RWPE2 (cell line): ENCODE data around the gene DLG2.

ENCODE experiments used
- ATAC-seq: fragments of 200-7000 bp; cut with Tn5 transposase; 3 replicates; pipeline ENCODE4 v1.9.1; 2021; ENCODE audit warnings: low read depth
- DNase-seq: peaks from one replicate; pipeline ENCODE4 v3.0.0-alpha.2; 2020; ENCODE audit warnings: low spot score
- H3K27ac ChIP-seq: fragments of 450-650 bp; 2 replicates; pipeline ENCODE4 v1.5.1; 2017; ENCODE audit warnings: mild to moderate bottlenecking; ENCODE audit not compliant: poor library complexity, severe bottlenecking
- H3K27me3 ChIP-seq: fragments of 250-450 bp; sonication (Bioruptor Pico); 2 replicates; pipeline ENCODE4 v1.5.1; 2021; ENCODE audit warnings: mild to moderate bottlenecking, moderate library complexity; ENCODE audit not compliant: insufficient read depth, poor library complexity, severe bottlenecking
- H3K36me3 ChIP-seq: fragments of 250-450 bp; sonication (Bioruptor Pico); 2 replicates; pipeline ENCODE4 v1.5.1; 2020; ENCODE audit warnings: low read depth, mild to moderate bottlenecking, moderate library complexity
- H3K4me1 ChIP-seq: fragments of 250-450 bp; sonication (Bioruptor Pico); 2 replicates; pipeline ENCODE4 v1.5.1; 2021; ENCODE audit warnings: mild to moderate bottlenecking, moderate library complexity; ENCODE audit not compliant: insufficient read depth, poor library complexity, severe bottlenecking
- H3K4me3 ChIP-seq: fragments of 250-450 bp; sonication (Bioruptor Pico); 2 replicates; pipeline ENCODE4 v1.5.1; 2021; ENCODE audit warnings: mild to moderate bottlenecking, moderate library complexity; ENCODE audit not compliant: severe bottlenecking
- H3K9me3 ChIP-seq: fragments of 250-450 bp; sonication (Bioruptor Pico); 2 replicates; pipeline ENCODE4 v1.5.1; 2021; ENCODE audit warnings: mild to moderate bottlenecking, moderate library complexity; ENCODE audit not compliant: severe bottlenecking
- CTCF ChIP-seq: fragments of 450-650 bp; IDR thresholded peaks from one replicate; pipeline ENCODE4 v1.5.1; 2017; ENCODE audit warnings: mild to moderate bottlenecking, moderate library complexity; ENCODE audit not compliant: poor library complexity, severe bottlenecking

DLG2 gene

GRCh38 chr11:84799112-84799511, 828.0 kb downstream of the DLG2 start:
- H3K9me3 ChIP-seq: no peaks in the 10 kb centered on the region
- DNase-seq (no peak), ATAC-seq (no peak)
- H3K27ac ChIP-seq: no peak overlapping the region
- no peaks in the 10 kb centered on the region for H3K36me3 ChIP-seq
- TF ChIP-seq CTCF: no peak
- H3K4me1 ChIP-seq: no peaks in the 10 kb centered on the region
- H3K4me3 ChIP-seq: no peak overlapping the region
- H3K27me3 ChIP-seq: peaks cover under 1% of the 10 kb centered on the region

- H3K27ac ChIP-seq: no peak overlapping the region
- H3K36me3 ChIP-seq: no peaks in the 10 kb centered on the region
- H3K9me3 ChIP-seq: no peaks in the 10 kb centered on the region
- no peak for ATAC-seq
- no peak for DNase-seq
- TF ChIP-seq CTCF: no peak
- peaks cover 7% of the 10 kb centered on the region for H3K27me3 ChIP-seq
- H3K4me1 ChIP-seq: no peaks in the 10 kb centered on the region
- H3K4me3 ChIP-seq: no peak overlapping the region
Measured at GRCh38 chr11:84795698-84796097, 831.4 kb downstream of the DLG2 start.

- no peak for DNase-seq
- H3K36me3 ChIP-seq: no peaks in the 10 kb centered on the region
- peaks cover 7% of the 10 kb centered on the region for H3K27me3 ChIP-seq
- no peak for TF ChIP-seq CTCF
- ATAC-seq: no peak
- H3K9me3 ChIP-seq: no peaks in the 10 kb centered on the region
- H3K4me1 ChIP-seq: no peaks in the 10 kb centered on the region
- H3K4me3 ChIP-seq: no peak overlapping the region
- H3K27ac ChIP-seq: no peak overlapping the region
Measured at GRCh38 chr11:84794663-84795443, 832.3 kb downstream of the DLG2 start.

DNA sequence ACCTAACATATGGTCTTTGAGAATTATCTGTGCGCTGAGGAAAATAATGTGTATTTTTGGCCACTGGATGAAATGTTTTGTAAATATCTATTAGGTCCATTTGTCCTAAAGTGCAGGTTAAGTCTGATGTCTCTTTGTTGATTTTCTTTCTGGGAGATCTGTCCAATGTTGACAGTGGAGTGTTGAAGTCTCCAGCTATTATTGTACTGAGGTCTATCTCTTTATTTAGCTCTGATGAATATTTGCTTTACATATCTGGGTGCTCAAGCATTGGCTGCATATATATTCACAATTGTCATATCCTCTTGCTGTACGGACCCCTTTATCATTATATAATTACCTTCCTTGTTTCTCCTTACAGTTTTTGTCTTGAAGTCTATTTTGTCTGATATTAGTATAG, 833.8 kb downstream of the DLG2 start:
- Histone ChIP-seq H3K27me3 (peaks cover 7% of the 10 kb centered on the region), H3K36me3 (no peaks in the 10 kb centered on the region), H3K4me1 (no peaks in the 10 kb centered on the region), H3K27ac (no peak overlapping the region), H3K4me3 (no peak overlapping the region), H3K9me3 (no peaks in the 10 kb centered on the region)
- TF ChIP-seq CTCF: no peak
- ATAC-seq (no peak), DNase-seq (no peak)

DNA sequence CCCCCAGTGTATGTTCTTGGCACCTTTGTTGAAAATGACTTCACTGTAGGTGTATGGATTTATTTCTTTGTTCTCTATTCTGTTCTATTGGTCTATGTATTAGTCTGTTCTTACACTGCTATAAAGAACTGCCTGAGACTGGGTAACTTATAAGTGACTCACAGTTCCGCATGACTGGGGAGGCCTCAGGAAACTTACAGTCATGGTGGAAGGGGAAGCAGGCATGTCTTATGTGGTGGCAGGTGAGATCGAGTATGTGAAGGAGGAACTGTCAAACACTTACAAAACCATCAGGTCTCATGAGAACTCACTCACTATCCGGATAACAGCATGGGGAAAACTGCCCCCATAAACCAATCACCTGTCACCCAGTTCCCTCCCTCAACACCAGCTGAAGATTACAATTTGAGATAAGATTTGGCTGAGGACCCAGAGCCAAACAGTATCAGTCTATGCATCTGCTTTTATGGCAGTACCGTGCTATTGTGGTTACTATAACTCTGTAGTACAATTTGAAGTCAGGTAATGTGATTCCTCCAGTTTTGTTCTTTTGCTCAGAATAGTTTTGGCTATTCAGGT, 836.2 kb downstream of the DLG2 start:
- TF ChIP-seq CTCF: no peak
- DNase-seq (no peak), ATAC-seq (no peak)

More for the DNA sequence above, 836.2 kb downstream of the DLG2 start:
- Histone ChIP-seq H3K27me3 (peaks cover 7% of the 10 kb centered on the region), H3K36me3 (no peaks in the 10 kb centered on the region), H3K27ac (no peak overlapping the region), H3K4me1 (no peaks in the 10 kb centered on the region), H3K4me3 (no peak overlapping the region), H3K9me3 (no peaks in the 10 kb centered on the region)
